SK-N-SH treated with all-trans-retinoic acid at 6 μM for 48 hours (cell line): ENCODE data around the gene NALCN.

ENCODE experiments used
- ARNTL ChIP-seq: fragments of 450-650 bp; formaldehyde crosslinking; IDR thresholded peaks from 2 replicates; pipeline ENCODE4 v1.5.0; 2020; ENCODE audit warnings: low read depth, mild to moderate bottlenecking, moderate library complexity, borderline replicate concordance
- CREB5 ChIP-seq: fragments of 250-450 bp; sonication (Bioruptor Pico); IDR thresholded peaks from 2 replicates; pipeline ENCODE4 v1.5.1; 2020; ENCODE audit warnings: low read depth, mild to moderate bottlenecking, moderate library complexity
- CSDC2 ChIP-seq: fragments of 250-450 bp; sonication (Bioruptor Pico); IDR thresholded peaks from 2 replicates; pipeline ENCODE4 v1.5.0; 2020; ENCODE audit warnings: mild to moderate bottlenecking, moderate library complexity
- OSR1 ChIP-seq: fragments of 250-450 bp; sonication (Bioruptor Pico); IDR thresholded peaks from 2 replicates; pipeline ENCODE4 v1.8.0; 2022; ENCODE audit warnings: moderate library complexity, mild to moderate bottlenecking, inconsistent platforms
- PATZ1 ChIP-seq: fragments of 250-450 bp; sonication (Bioruptor Pico); IDR thresholded peaks from 2 replicates; pipeline ENCODE4 v1.8.0; 2020; ENCODE audit warnings: mild to moderate bottlenecking, moderate library complexity, borderline replicate concordance
- POU6F1 ChIP-seq: fragments of 250-450 bp; sonication (Bioruptor Pico); IDR thresholded peaks from 2 replicates; pipeline ENCODE4 v1.8.0; 2021; ENCODE audit warnings: low read depth, mild to moderate bottlenecking, moderate library complexity, borderline replicate concordance
- SNAI2 ChIP-seq: fragments of 250-450 bp; sonication (Bioruptor Pico); IDR thresholded peaks from 2 replicates; pipeline ENCODE4 v1.5.0; 2020; ENCODE audit warnings: mild to moderate bottlenecking, moderate library complexity
- TOX ChIP-seq: fragments of 250-450 bp; sonication (Bioruptor Pico); IDR thresholded peaks from 2 replicates; pipeline ENCODE4 v1.8.0; 2021; ENCODE audit warnings: mild to moderate bottlenecking, moderate library complexity, borderline replicate concordance
- ZC3H10 ChIP-seq: fragments of 250-450 bp; sonication (Bioruptor Pico); IDR thresholded peaks from 2 replicates; pipeline ENCODE4 v1.5.1; 2021; ENCODE audit warnings: mild to moderate bottlenecking, moderate library complexity
- ZFP3 ChIP-seq: fragments of 250-450 bp; sonication (Bioruptor Pico); IDR thresholded peaks from 2 replicates; pipeline ENCODE4 v1.5.0; 2020; ENCODE audit warnings: mild to moderate bottlenecking, moderate library complexity
- ZFP30 ChIP-seq: fragments of 450-650 bp; formaldehyde crosslinking; IDR thresholded peaks from 2 replicates; pipeline ENCODE4 v1.5.0; 2022; ENCODE audit warnings: mild to moderate bottlenecking, moderate library complexity
- ZNF8 ChIP-seq: fragments of 450-650 bp; formaldehyde crosslinking; IDR thresholded peaks from 2 replicates; pipeline ENCODE4 v1.5.0; 2020; ENCODE audit warnings: mild to moderate bottlenecking, moderate library complexity
- TF ChIP-seq, protein P1 (sequence below): fragments of 250-450 bp; sonication (Bioruptor Pico); IDR thresholded peaks from 2 replicates; pipeline ENCODE4 v1.5.1; 2021; ENCODE audit warnings: mild to moderate bottlenecking, moderate library complexity

DNA sequence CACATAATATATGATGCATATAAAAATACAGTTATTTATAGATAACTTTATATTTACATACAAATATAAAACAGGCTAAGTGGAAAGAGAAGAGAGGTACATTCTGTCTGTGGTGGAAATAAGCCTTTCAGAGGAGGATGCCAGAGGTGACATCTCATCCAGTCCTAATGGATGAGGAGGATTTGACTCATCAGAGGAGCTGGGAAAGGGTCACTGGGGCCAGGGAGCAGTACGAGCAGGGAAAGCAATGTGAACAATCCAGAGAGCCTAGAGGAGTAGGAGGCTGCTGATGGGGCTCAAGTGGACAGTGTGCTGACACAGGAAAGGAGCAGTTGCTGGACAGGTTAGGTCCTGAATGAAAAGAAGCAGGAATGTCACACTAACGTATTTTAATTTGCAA, 18.6 kb downstream of the NALCN start:
- TF ChIP-seq POU6F1 (CRISPR knock-in tag) = no peak
- TF ChIP-seq ZFP3 (CRISPR knock-in tag) = no peak
- TF ChIP-seq, protein P1, sequence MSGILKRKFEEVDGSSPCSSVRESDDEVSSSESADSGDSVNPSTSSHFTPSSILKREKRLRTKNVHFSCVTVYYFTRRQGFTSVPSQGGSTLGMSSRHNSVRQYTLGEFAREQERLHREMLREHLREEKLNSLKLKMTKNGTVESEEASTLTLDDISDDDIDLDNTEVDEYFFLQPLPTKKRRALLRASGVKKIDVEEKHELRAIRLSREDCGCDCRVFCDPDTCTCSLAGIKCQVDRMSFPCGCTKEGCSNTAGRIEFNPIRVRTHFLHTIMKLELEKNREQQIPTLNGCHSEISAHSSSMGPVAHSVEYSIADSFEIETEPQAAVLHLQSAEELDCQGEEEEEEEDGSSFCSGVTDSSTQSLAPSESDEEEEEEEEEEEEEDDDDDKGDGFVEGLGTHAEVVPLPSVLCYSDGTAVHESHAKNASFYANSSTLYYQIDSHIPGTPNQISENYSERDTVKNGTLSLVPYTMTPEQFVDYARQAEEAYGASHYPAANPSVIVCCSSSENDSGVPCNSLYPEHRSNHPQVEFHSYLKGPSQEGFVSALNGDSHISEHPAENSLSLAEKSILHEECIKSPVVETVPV (CRISPR knock-in tag) = no peak
- no peak for TF ChIP-seq CSDC2 (CRISPR knock-in tag)
- TF ChIP-seq ZNF8 (CRISPR knock-in tag) = no peak
- TF ChIP-seq OSR1 (CRISPR knock-in tag) = no peak
- TF ChIP-seq PATZ1 (CRISPR knock-in tag) = no peak
- no peak for TF ChIP-seq CREB5
- TF ChIP-seq TOX (CRISPR knock-in tag) = no peak
- no peak for TF ChIP-seq ZFP30
- TF ChIP-seq SNAI2 (CRISPR knock-in tag) = no peak
- no peak for TF ChIP-seq ZC3H10 (CRISPR knock-in tag)
- TF ChIP-seq ARNTL = no peak
